H1 (cell line): ENCODE results near the gene MRPS27. TPM values are rescaled to one million over a fixed set of nuclear protein-coding genes. Genes with fewer than 3 reads are reported as not detected.

Experiments used
- CTCF ChIA-PET: fragments of 300-600 bp; sonication (Branson Sonifier 250); formaldehyde crosslinking; loops from one replicate; lab custom pipeline; 2021; ENCODE audit not compliant: partially characterized antibody; lab: Charles Lee
- POLR2A ChIA-PET: fragments of 300-600 bp; sonication (Branson Sonifier 250); formaldehyde crosslinking; loops from one replicate; lab custom pipeline; 2021; ENCODE audit warnings: inconsistent platforms; ENCODE audit not compliant: partially characterized antibody; lab: Charles Lee
- DNase-seq, 2 experiments: peaks; one replicate each; pipeline versions ENCODE4 v3.0.0 to v3.0.0-alpha.2; 2010 to 2022; ENCODE audit warnings: low spot score in 2 of 2, low read depth in 1 of 2, mixed read lengths in 1 of 2
- FAIRE-seq: peaks from 2 replicates; lab custom pipeline; 2011; peaks lifted over from hg19 to GRCh38; lab: Jason Lieb, UNC
- H2AFZ ChIP-seq: 2 replicates; pipeline ENCODE4 v1.8.1; 2012; ENCODE audit warnings: low read length, inconsistent platforms
- H2AK5ac ChIP-seq: 2 replicates; pipeline ENCODE4 v1.6.1; 2013; ENCODE audit warnings: low read depth, low read length
- H2BK120ac ChIP-seq: replicated peaks from 2 replicates; pipeline ENCODE3; 2013; ENCODE audit warnings: low read depth, low read length, inconsistent platforms
- H2BK12ac ChIP-seq: 2 replicates; pipeline ENCODE4 v1.6.1; 2013; ENCODE audit warnings: low read depth, low read length
- H2BK15ac ChIP-seq: 2 replicates; pipeline ENCODE4 v1.6.1; 2013; ENCODE audit warnings: low read length
- H2BK20ac ChIP-seq: 2 replicates; pipeline ENCODE4 v1.6.1; 2013; ENCODE audit warnings: low read length
- H2BK5ac ChIP-seq: 2 replicates; pipeline ENCODE4 v1.6.1; 2013; ENCODE audit warnings: low read depth, low read length
- H3K14ac ChIP-seq: 2 replicates; pipeline ENCODE4 v1.6.1; 2013; ENCODE audit warnings: inconsistent platforms; ENCODE audit not compliant: insufficient read length
- H3K18ac ChIP-seq: 2 replicates; pipeline ENCODE4 v1.6.1; 2013; ENCODE audit warnings: low read length; ENCODE audit errors: extremely low read depth
- H3K23ac ChIP-seq: 2 replicates; pipeline ENCODE4 v1.6.1; 2013; ENCODE audit warnings: inconsistent platforms; ENCODE audit not compliant: insufficient read length
- H3K23me2 ChIP-seq: 2 replicates; pipeline ENCODE4 v1.6.1; 2013; ENCODE audit warnings: low read depth, low read length
- H3K27ac ChIP-seq: 2 replicates; pipeline ENCODE4 v1.6.1; 2011; ENCODE audit warnings: low read depth, low read length, inconsistent platforms
- H3K27me3 ChIP-seq, 4 experiments: replicated peaks in 1 of 4; 1 replicate in 1 of 4; 2 replicates in 3 of 4; pipeline versions ENCODE4 v1.6.1 to v1.8.1; 2011 to 2013; ENCODE audit warnings: low read length in 3 of 4, mild to moderate bottlenecking in 3 of 4, inconsistent platforms in 2 of 4, mixed read lengths in 2 of 4, moderate library complexity in 1 of 4; ENCODE audit not compliant: control insufficient read depth in 3 of 4, insufficient read depth in 3 of 4; ENCODE audit errors: extremely low read depth in 1 of 4
- H3K36me3 ChIP-seq, 4 experiments: 2 replicates each; pipeline versions ENCODE4 v1.6.1 to v1.8.1; 2011 to 2013; ENCODE audit warnings: mild to moderate bottlenecking in 4 of 4, low read length in 3 of 4, moderate library complexity in 2 of 4, control low read depth in 1 of 4, inconsistent platforms in 1 of 4; ENCODE audit not compliant: insufficient read depth in 4 of 4, control insufficient read depth in 2 of 4
- H3K4ac ChIP-seq: replicated peaks from 2 replicates; pipeline ENCODE3; 2013; ENCODE audit warnings: low read length, low read depth, mixed read lengths, inconsistent platforms; ENCODE audit not compliant: insufficient read length
- H3K4me1 ChIP-seq, 4 experiments: replicated peaks in 1 of 4; 1 replicate in 1 of 4; 2 replicates in 3 of 4; pipeline versions ENCODE4 v1.6.1 to v1.8.1; 2011 to 2013; ENCODE audit warnings: low read length in 3 of 4, inconsistent platforms in 2 of 4, mixed read lengths in 1 of 4; ENCODE audit not compliant: insufficient read depth in 4 of 4, control insufficient read depth in 3 of 4
- H3K4me2 ChIP-seq, 2 experiments: 2 replicates each; pipeline versions ENCODE4 v1.6.1 to v1.8.1; 2011 to 2013; ENCODE audit warnings: low read depth in 2 of 2, low read length in 2 of 2, control low read depth in 1 of 2, inconsistent platforms in 1 of 2, mild to moderate bottlenecking in 1 of 2; ENCODE audit not compliant: insufficient read depth in 1 of 2
- H3K4me3 ChIP-seq, 4 experiments: fragments of 200-600, 300-600 bp in 1 of 4; sonication (generic), shearing (Covaris generic), sonication (Bioruptor Twin) in 1 of 4; 2 replicates each; pipeline versions ENCODE4 v1.5.1 to v1.8.1; 2011 to 2016; ENCODE audit warnings: low read length in 4 of 4, low read depth in 3 of 4, control low read depth in 2 of 4, inconsistent platforms in 2 of 4, mild to moderate bottlenecking in 2 of 4, mixed read lengths in 1 of 4, moderate library complexity in 1 of 4; ENCODE audit not compliant: insufficient read depth in 2 of 4; ENCODE audit errors: extremely low read depth in 1 of 4
- H3K56ac ChIP-seq: replicated peaks from 2 replicates; pipeline ENCODE3; 2013; ENCODE audit warnings: low read depth, mild to moderate bottlenecking, mixed read lengths, low read length, inconsistent platforms; ENCODE audit not compliant: insufficient read length
- H3K79me1 ChIP-seq: 2 replicates; pipeline ENCODE4 v1.6.1; 2013; ENCODE audit warnings: low read depth, low read length, control low read depth
- H3K79me2 ChIP-seq, 2 experiments: 2 replicates each; pipeline versions ENCODE4 v1.6.1 to v1.8.1; 2012 to 2013; ENCODE audit warnings: low read length in 2 of 2, mild to moderate bottlenecking in 2 of 2, inconsistent platforms in 1 of 2; ENCODE audit not compliant: insufficient read depth in 2 of 2, control insufficient read depth in 1 of 2
- H3K9ac ChIP-seq, 4 experiments: replicated peaks in 1 of 4; 1 replicate in 1 of 4; 2 replicates in 3 of 4; pipeline versions ENCODE4 v1.6.1 to v1.8.1; 2011 to 2013; ENCODE audit warnings: low read depth in 3 of 4, low read length in 3 of 4, control low read depth in 2 of 4, mild to moderate bottlenecking in 2 of 4, moderate library complexity in 2 of 4, inconsistent platforms in 1 of 4; ENCODE audit errors: extremely low read depth in 1 of 4
- H3K9me3 ChIP-seq, 2 experiments: 2 replicates each; pipeline versions ENCODE4 v1.6.1 to v1.8.1; 2012 to 2013; ENCODE audit warnings: mild to moderate bottlenecking in 2 of 2, moderate library complexity in 2 of 2, control low read depth in 1 of 2, inconsistent platforms in 1 of 2, low read depth in 1 of 2, low read length in 1 of 2, mixed read lengths in 1 of 2; ENCODE audit not compliant: insufficient read depth in 2 of 2
- H4K20me1 ChIP-seq, 2 experiments: replicated peaks in 1 of 2; 2 replicates each; pipeline versions ENCODE3 to v1.8.1; 2011 to 2013; ENCODE audit warnings: inconsistent platforms in 2 of 2, low read length in 2 of 2, mild to moderate bottlenecking in 1 of 2; ENCODE audit not compliant: insufficient read depth in 2 of 2, control insufficient read depth in 1 of 2
- H4K5ac ChIP-seq: 2 replicates; pipeline ENCODE4 v1.6.1; 2013; ENCODE audit warnings: low read length, low read depth, mixed read lengths, inconsistent platforms; ENCODE audit not compliant: insufficient read length
- H4K8ac ChIP-seq: 2 replicates; pipeline ENCODE4 v1.8.0; 2013; ENCODE audit warnings: mild to moderate bottlenecking, moderate library complexity, low read length, inconsistent platforms; ENCODE audit not compliant: insufficient read depth; ENCODE audit errors: extremely low read depth
- H4K91ac ChIP-seq: replicated peaks from 2 replicates; pipeline ENCODE3; 2013; ENCODE audit warnings: low read length, mixed read lengths, inconsistent platforms; ENCODE audit not compliant: insufficient read length
- CHD2 ChIP-seq: IDR thresholded peaks from 2 replicates; pipeline ENCODE4 v1.6.1; 2012; ENCODE audit warnings: low read length, improper control_type of control experiment
- EGR1 ChIP-seq: IDR thresholded peaks from 2 replicates; pipeline ENCODE4 v1.6.1; 2011; ENCODE audit warnings: low read depth, low read length, borderline replicate concordance
- GTF2F1 ChIP-seq: IDR thresholded peaks from 2 replicates; pipeline ENCODE4 v1.6.1; 2012; ENCODE audit warnings: low read depth, low read length, improper control_type of control experiment, borderline replicate concordance
- JUND ChIP-seq: IDR thresholded peaks from 2 replicates; pipeline ENCODE4 v1.6.1; 2011; ENCODE audit warnings: mild to moderate bottlenecking, improper control_type of control experiment, low read length
- KDM1A ChIP-seq: fragments of 200-600, 300-600 bp; sonication (generic); IDR thresholded peaks from 2 replicates; pipeline ENCODE4 v1.7.1; 2016; ENCODE audit warnings: mild to moderate bottlenecking, low read length, borderline replicate concordance
- KDM4A ChIP-seq: IDR thresholded peaks from one replicate; pipeline ENCODE4 v1.7.1; 2012; ENCODE audit warnings: low read depth, mild to moderate bottlenecking, moderate library complexity, low read length, inconsistent platforms; ENCODE audit not compliant: severe bottlenecking
- SIRT6 ChIP-seq: IDR thresholded peaks from one replicate; pipeline ENCODE4 v1.7.1; 2012; ENCODE audit warnings: low read length, inconsistent platforms
- SUZ12 ChIP-seq: fragments of 200-600 bp; sonication (generic); IDR thresholded peaks from 2 replicates; pipeline ENCODE4 v1.6.1; 2012; ENCODE audit warnings: mild to moderate bottlenecking, inconsistent platforms, low read length, moderate library complexity, mixed read lengths
- TBP ChIP-seq: IDR thresholded peaks from 2 replicates; pipeline ENCODE4 v1.6.1; 2011; ENCODE audit warnings: low read depth, low read length, improper control_type of control experiment
- YY1 ChIP-seq: IDR thresholded peaks from 2 replicates; pipeline ENCODE4 v1.6.1; 2011; ENCODE audit warnings: low read depth, mild to moderate bottlenecking, low read length
- WGBS, 2 experiments: shearing (Covaris generic) in 1 of 2; methylation state at CpG; one replicate each; pipeline versions ENCODE4 v1.1.6 to v1.1.7; 2013 to 2015; ENCODE audit warnings: low lambda C conversion rate in 2 of 2, mixed read lengths in 2 of 2, inconsistent platforms in 1 of 2, low coverage in 1 of 2, missing lambda C conversion rate in 1 of 2; ENCODE audit not compliant: insufficient replicate concordance in 2 of 2, insufficient coverage in 1 of 2, insufficient read length in 1 of 2; ENCODE audit errors: extremely low coverage in 1 of 2, missing lambda C conversion rate in 1 of 2; 5-methylcytosine and 5-hydroxymethylcytosine counted together
- polyA plus RNA-seq, 7 experiments: library from polyadenylated mRNA; depleted of rRNA in 3 of 7; stranded (reverse) in 5 of 7; unstranded in 2 of 7; fragments of >200 nt in 5 of 7; fragments of 200-250 nt in 2 of 7; gene quantifications; 1 replicate in 5 of 7; 2 replicates in 1 of 7; 4 replicates in 1 of 7; pipeline versions ENCODE4 v1.2.1 to v1.2.3, GENCODE V29; 2011 to 2013; ENCODE audit warnings: missing spikeins in 2 of 7, mixed read lengths in 2 of 7
- total RNA-seq: library from RNA; stranded (reverse); fragmentation: NEBNext Ultra II Directional; extraction: Animal tissue kit (Norgen Biotek cat#: 25700); gene quantifications from 2 replicates; pipeline ENCODE4 v1.2.1, GENCODE V29; 2021

The MRPS27 gene
- total and polyA plus RNA-seq, 2 of the 8 experiments (the other 6 are each of a cell fraction or from before 2014, with no cell fraction given) = 93.2 to 102 TPM

- H3K27ac ChIP-seq = no peak overlapping the region
- no peaks in the 10 kb centered on the region for H3K9me3 ChIP-seq
- no peak overlapping the region for H4K5ac ChIP-seq
- peaks cover 0 to 2% (median 0%) of the 10 kb centered on the region in 4 experiments; a peak in 1 of 7 replicates for H3K4me1 ChIP-seq
- ChIA-PET POLR2A (interaction anchor here (1.2 kb wide), 1 partner anchor 36 kb away, joined by 3 read pairs; no protein-coding TSS in a partner anchor), CTCF (interaction anchor here (0.7 to 1.7 kb wide), 6 partner anchors 11 to 489 kb away, joined by 3 to 6 read pairs (median 4); no protein-coding TSS in a partner anchor)
- H3K79me1 ChIP-seq = no peaks in the 10 kb centered on the region; the same call in none of the 2 replicates
- H3K27me3 ChIP-seq = no peaks in the 10 kb centered on the region
- no peak overlapping the region for H2BK120ac ChIP-seq
- DNase-seq (no peak), FAIRE-seq (no peak)
- TF ChIP-seq GTF2F1 = no peak
- no peak for TF ChIP-seq SUZ12
- no peak for TF ChIP-seq KDM1A
- TF ChIP-seq YY1 = no peak
- TF ChIP-seq TBP = no peak
- no peak for TF ChIP-seq EGR1
- no peak for TF ChIP-seq SIRT6
- no peak for TF ChIP-seq KDM4A
- no peak for TF ChIP-seq CHD2
- no peak for TF ChIP-seq JUND
- H2BK5ac ChIP-seq = no peak overlapping the region
- no peak overlapping the region for H3K4me2 ChIP-seq
- no peak overlapping the region for H3K4me3 ChIP-seq
- H2AFZ ChIP-seq = no peak overlapping the region
- H2AK5ac ChIP-seq = no peak overlapping the region
- H3K23me2 ChIP-seq = no peaks in the 10 kb centered on the region
- WGBS, 2 experiments = 92% methylated on average over 3 of the region's 3 CpGs; no CpG with 5 or more reads in 1 of the 2 experiments
- peaks cover 0 to 3% (median 0%) of the 10 kb centered on the region in 4 experiments; a peak in 1 of 8 replicates for H3K36me3 ChIP-seq
- no peak overlapping the region for H2BK12ac ChIP-seq
- H3K79me2 ChIP-seq = peaks cover 0 to 19% of the 10 kb centered on the region in 2 experiments; a peak in 1 of 4 replicates
- H3K56ac ChIP-seq = no peak overlapping the region
- H2BK15ac ChIP-seq = no peak overlapping the region
- H3K23ac ChIP-seq = no peak overlapping the region
- no peak overlapping the region for H4K8ac ChIP-seq
- no peak overlapping the region for H3K9ac ChIP-seq
- no peak overlapping the region for H4K91ac ChIP-seq
- no peaks in the 10 kb centered on the region for H4K20me1 ChIP-seq
- H3K14ac ChIP-seq = no peak overlapping the region
- H2BK20ac ChIP-seq = no peak overlapping the region
- H3K18ac ChIP-seq = no peak overlapping the region
- no peak overlapping the region for H3K4ac ChIP-seq
Measured at GRCh38 chr5:72271702-72272101, 48.3 kb downstream of the MRPS27 start.
